Measurements from ENCODE around the gene EXOSC3. TPM values are rescaled to one million over a fixed set of nuclear protein-coding genes. Genes with fewer than 3 reads are reported as not detected.
A peak's percentile ranks its signal among the peaks of the same experiment; 100 is the strongest.
"Not testable (repeated sequence)": the region's sequence is repeated elsewhere in the genome, so short reads cannot be mapped to it uniquely, and the experiment has no call there.

The EXOSC3 gene
- total and polyA plus RNA-seq, 3 experiments from 2014 or later: 23.8 to 112 (median 107) TPM

DNA sequence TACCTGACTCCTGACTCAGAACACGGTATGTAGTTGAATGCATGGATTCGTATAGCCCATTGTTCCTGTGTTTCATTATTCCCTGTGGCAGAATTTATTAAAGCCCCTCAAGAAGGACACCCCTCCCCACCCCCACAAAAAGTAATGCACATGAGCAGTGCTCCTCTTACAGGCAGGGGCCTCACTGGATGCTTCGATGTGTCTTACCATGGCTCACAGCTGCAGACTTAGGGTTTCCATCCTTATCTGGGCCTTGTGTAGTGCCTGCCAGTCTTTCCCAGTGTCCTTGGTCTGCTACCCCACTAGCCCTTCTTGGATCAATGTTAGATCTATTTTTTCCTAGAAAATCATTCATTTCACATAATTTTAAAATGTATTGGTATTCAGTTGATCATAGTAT, 14.9 kb downstream of the EXOSC3 start:
- H3K9me3 ChIP-seq (ENCODE audit: low read length): no peaks in the 10 kb centered on the region
- no peaks in the 10 kb centered on the region for H3K27me3 ChIP-seq (ENCODE audit: insufficient read depth, low read length, poor library complexity, severe bottlenecking)
- Mint-ChIP-seq H3K36me3 (peaks cover 0 to 67% (median 7%) of the 10 kb centered on the region in 3 donors), H3K4me1 (peaks cover 4 to 10% (median 8%) of the 10 kb centered on the region in 3 donors), H3K9me3 (no peaks in the 10 kb centered on the region), H3K4me3 (no peak overlapping the region), H3K27ac (peak overlapping the region in 5 of 8 donors; percentile 4 to 79 (median 32)), H3K27me3 (no peaks in the 10 kb centered on the region)
- ChIA-PET CTCF (no interaction called here), POLR2A (interaction anchor here (1.0 kb wide), 1 partner anchor 15 kb away, joined by 3 read pairs; the partner anchor contains the start of gene EXOSC3)
- no peak for DNase-seq
- no peaks in the 10 kb centered on the region for H3K36me3 ChIP-seq (ENCODE audit: insufficient read depth, low read length)
- no peak overlapping the region for H3K4me3 ChIP-seq (ENCODE audit: low read length)
- no peaks in the 10 kb centered on the region for H3K4me1 ChIP-seq (ENCODE audit: insufficient read depth, low read length)
- H3K27ac ChIP-seq (ENCODE audit: low read depth, low read length): no peak overlapping the region

DNA sequence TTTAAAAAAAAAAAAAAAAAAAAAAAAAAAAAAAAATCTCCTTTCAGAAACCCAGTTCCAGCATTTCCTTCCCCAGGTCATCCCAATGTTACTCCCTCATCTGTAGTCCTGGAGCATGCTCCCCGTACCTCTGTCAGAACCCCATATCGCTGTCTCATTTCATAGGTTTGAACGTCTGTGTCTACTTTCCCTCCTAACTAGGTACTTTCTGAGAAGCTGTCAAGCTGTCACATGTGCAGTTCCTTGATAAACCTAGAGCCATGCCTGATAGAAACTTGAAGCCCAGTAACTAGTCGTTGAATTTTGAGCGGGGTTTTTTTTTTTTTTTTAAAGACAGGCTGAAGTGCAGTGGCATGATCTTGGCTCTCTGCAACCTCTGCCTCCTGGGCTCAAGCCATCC, 15.6 kb downstream of the EXOSC3 start:
- Mint-ChIP-seq H3K36me3 (peaks cover 4 to 66% (median 9%) of the 10 kb centered on the region in 3 donors), H3K4me3 (no peak overlapping the region), H3K9me3 (no peaks in the 10 kb centered on the region), H3K4me1 (peaks cover 4 to 10% (median 5%) of the 10 kb centered on the region in 3 donors), H3K27me3 (no peaks in the 10 kb centered on the region), H3K27ac (peak overlapping the region in 3 of 8 donors; percentile 5 to 76 (median 39))
- Histone ChIP-seq H3K27ac (ENCODE audit: low read depth, low read length) (no peak overlapping the region), H3K9me3 (ENCODE audit: low read length) (no peaks in the 10 kb centered on the region), H3K36me3 (ENCODE audit: insufficient read depth, low read length) (no peaks in the 10 kb centered on the region), H3K4me3 (ENCODE audit: low read length) (no peak overlapping the region), H3K4me1 (ENCODE audit: insufficient read depth, low read length) (no peaks in the 10 kb centered on the region), H3K27me3 (ENCODE audit: insufficient read depth, low read length, poor library complexity, severe bottlenecking) (no peaks in the 10 kb centered on the region)
- no peak for DNase-seq
- CTCF ChIA-PET: interaction anchor here (0.7 kb wide), 1 partner anchor 15 kb away, joined by 4 read pairs; no protein-coding TSS in a partner anchor
- POLR2A ChIA-PET: interaction anchor here (1.0 kb wide), 1 partner anchor 16 kb away, joined by 3 read pairs; the partner anchor contains the start of gene EXOSC3

- H3K9me3 Mint-ChIP-seq; H3K27ac ChIP-seq (ENCODE audit: low read depth, low read length); H3K36me3 ChIP-seq (ENCODE audit: insufficient read depth, low read length); POLR2A ChIA-PET; H3K9me3 ChIP-seq (ENCODE audit: low read length); H3K4me1 ChIP-seq (ENCODE audit: insufficient read depth, low read length); H3K27ac Mint-ChIP-seq; CTCF ChIA-PET; H3K4me3 ChIP-seq (ENCODE audit: low read length); H3K27me3 ChIP-seq (ENCODE audit: insufficient read depth, low read length, poor library complexity, severe bottlenecking); DNase-seq; H3K27me3 Mint-ChIP-seq; H3K4me3 Mint-ChIP-seq: not testable (repeated sequence)
- peaks cover 4 to 67% (median 10%) of the 10 kb centered on the region in 3 donors for H3K36me3 Mint-ChIP-seq
- peaks cover 4 to 18% (median 10%) of the 10 kb centered on the region in 3 donors for H3K4me1 Mint-ChIP-seq
Observed at GRCh38 chr9:37765263-37765662, 19.6 kb downstream of the EXOSC3 start.

GRCh38 chr9:37761511-37761910, 23.4 kb downstream of the EXOSC3 start:
- H3K27ac ChIP-seq (ENCODE audit: low read depth, low read length): no peak overlapping the region
- H3K27me3 ChIP-seq (ENCODE audit: insufficient read depth, low read length, poor library complexity, severe bottlenecking): no peaks in the 10 kb centered on the region
- H3K36me3 ChIP-seq (ENCODE audit: insufficient read depth, low read length): no peaks in the 10 kb centered on the region
- no peak overlapping the region for H3K4me3 ChIP-seq (ENCODE audit: low read length)
- H3K4me1 ChIP-seq (ENCODE audit: insufficient read depth, low read length): no peaks in the 10 kb centered on the region
- no peaks in the 10 kb centered on the region for H3K27me3 Mint-ChIP-seq
- H3K4me1 Mint-ChIP-seq: peaks cover 6 to 20% (median 12%) of the 10 kb centered on the region in 3 donors
- no peak for DNase-seq
- H3K9me3 Mint-ChIP-seq: no peaks in the 10 kb centered on the region
- CTCF ChIA-PET: no interaction called here
- no peaks in the 10 kb centered on the region for H3K9me3 ChIP-seq (ENCODE audit: low read length)
- H3K36me3 Mint-ChIP-seq: peaks cover 4 to 50% (median 9%) of the 10 kb centered on the region in 3 donors
- POLR2A ChIA-PET: no interaction called here
- peak overlapping the region in 2 of 8 donors; percentile 9 to 65 for H3K27ac Mint-ChIP-seq
- H3K4me3 Mint-ChIP-seq: no peak overlapping the region

DNA sequence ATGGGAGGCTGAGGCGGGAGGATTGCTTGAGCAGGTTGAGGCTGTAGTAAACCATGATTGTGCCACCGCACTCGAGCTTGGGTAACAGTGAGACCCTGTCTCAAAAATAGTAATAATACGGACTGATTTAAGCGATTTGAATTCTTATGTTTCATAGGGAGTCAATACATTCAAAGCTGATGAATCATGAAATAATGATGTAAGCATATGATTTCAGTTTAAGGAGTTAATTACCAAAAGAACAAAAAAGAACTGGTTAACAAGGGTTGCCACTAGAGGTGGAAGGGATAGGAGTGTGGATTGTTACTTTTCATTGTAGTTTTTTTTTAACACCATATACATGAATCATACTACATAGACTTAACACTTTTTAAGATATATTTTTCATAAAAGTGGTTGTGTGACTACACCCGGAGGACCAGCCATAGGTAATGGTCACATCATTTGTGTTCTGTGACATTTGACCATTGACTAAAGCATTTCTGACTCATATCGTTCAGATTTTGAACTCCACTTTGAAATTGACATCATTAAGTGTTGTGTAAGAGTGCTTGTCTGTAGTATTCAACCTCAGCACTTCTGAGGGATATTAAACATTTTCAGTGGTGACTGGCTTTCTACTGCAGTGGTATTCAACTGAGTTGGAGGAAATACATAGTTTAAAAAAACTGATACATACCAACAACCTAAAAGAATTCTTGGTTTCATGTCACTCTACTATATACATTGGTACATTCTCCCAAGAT, 24.3 kb downstream of the EXOSC3 start:
- H3K27ac Mint-ChIP-seq: peak overlapping the region in 1 of 8 donors; percentile 15
- Histone ChIP-seq H3K27ac (ENCODE audit: low read depth, low read length) (no peak overlapping the region), H3K27me3 (ENCODE audit: insufficient read depth, low read length, poor library complexity, severe bottlenecking) (no peaks in the 10 kb centered on the region), H3K36me3 (ENCODE audit: insufficient read depth, low read length) (no peaks in the 10 kb centered on the region), H3K4me3 (ENCODE audit: low read length) (no peak overlapping the region), H3K9me3 (ENCODE audit: low read length) (no peaks in the 10 kb centered on the region), H3K4me1 (ENCODE audit: insufficient read depth, low read length) (no peaks in the 10 kb centered on the region)
- no peak overlapping the region for H3K4me3 Mint-ChIP-seq
- H3K27me3 Mint-ChIP-seq: no peaks in the 10 kb centered on the region
- peaks cover 4 to 47% (median 9%) of the 10 kb centered on the region in 3 donors for H3K36me3 Mint-ChIP-seq
- H3K9me3 Mint-ChIP-seq: no peaks in the 10 kb centered on the region
- peaks cover 11 to 26% (median 20%) of the 10 kb centered on the region in 3 donors for H3K4me1 Mint-ChIP-seq
- CTCF ChIA-PET: interaction anchor here (1.4 kb wide), 1 partner anchor 13 kb away, joined by 5 read pairs; no protein-coding TSS in a partner anchor
- DNase-seq: no peak
- POLR2A ChIA-PET: no interaction called here

- peaks cover 10% of the 10 kb centered on the region for H3K4me1 ChIP-seq (ENCODE audit: insufficient read depth, low read length)
- CTCF ChIA-PET: interaction anchor here (1.4 kb wide), 1 partner anchor 13 kb away, joined by 3 read pairs; no protein-coding TSS in a partner anchor
- no peak overlapping the region for H3K27ac ChIP-seq (ENCODE audit: low read depth, low read length)
- peak overlapping the region in 1 of 8 donors; percentile 46 for H3K27ac Mint-ChIP-seq
- no peaks in the 10 kb centered on the region for H3K27me3 ChIP-seq (ENCODE audit: insufficient read depth, low read length, poor library complexity, severe bottlenecking)
- no peak overlapping the region for H3K4me3 Mint-ChIP-seq
- peaks cover 24 to 42% (median 33%) of the 10 kb centered on the region in 3 donors for H3K4me1 Mint-ChIP-seq
- no peak for DNase-seq
- H3K9me3 Mint-ChIP-seq: no peaks in the 10 kb centered on the region
- H3K27me3 Mint-ChIP-seq: no peaks in the 10 kb centered on the region
- H3K9me3 ChIP-seq (ENCODE audit: low read length): no peaks in the 10 kb centered on the region
- H3K36me3 ChIP-seq (ENCODE audit: insufficient read depth, low read length): no peaks in the 10 kb centered on the region
- H3K36me3 Mint-ChIP-seq: peaks cover 0 to 37% (median 4%) of the 10 kb centered on the region in 3 donors
- no peak overlapping the region for H3K4me3 ChIP-seq (ENCODE audit: low read length)
- POLR2A ChIA-PET: no interaction called here
Observed at GRCh38 chr9:37758747-37759146, 26.1 kb downstream of the EXOSC3 start.

GRCh38 chr9:37753489-37754190, 31.2 kb downstream of the EXOSC3 start, which contains the start of gene TRMT10B:
Gene TRMT10B (plus strand): TSS chr9:37753805. CDS start chr9:37761932, 8,127 bp downstream.
- Histone ChIP-seq H3K9me3 (ENCODE audit: low read length) (no peaks in the 10 kb centered on the region), H3K36me3 (ENCODE audit: insufficient read depth, low read length) (no peaks in the 10 kb centered on the region), H3K4me3 (ENCODE audit: low read length) (peak within 1 kb of the TSS; percentile 99), H3K27me3 (ENCODE audit: insufficient read depth, low read length, poor library complexity, severe bottlenecking) (no peaks in the 10 kb centered on the region), H3K27ac (ENCODE audit: low read depth, low read length) (peak within 1 kb of the TSS; percentile 85), H3K4me1 (ENCODE audit: insufficient read depth, low read length) (peaks cover 16% of the 10 kb centered on the region)
- POLR2A ChIA-PET: no interaction called here
- Mint-ChIP-seq H3K9me3 (no peaks in the 10 kb centered on the region), H3K27me3 (peaks cover 0 to 1% of the 10 kb centered on the region in 2 donors), H3K4me3 (peak within 1 kb of the TSS; percentile 96 to 99 (median 97)), H3K36me3 (peaks cover 0 to 14% (median 0%) of the 10 kb centered on the region in 3 donors), H3K27ac (peak within 1 kb of the TSS; percentile 89 to 99 (median 96)), H3K4me1 (peaks cover 33 to 46% (median 35%) of the 10 kb centered on the region in 3 donors)
- peak; percentile 52 to 75 (median 64) for DNase-seq
- CTCF ChIA-PET: interaction anchor here (1.6 kb wide), 1 partner anchor 10 kb away, joined by 3 read pairs; no protein-coding TSS in a partner anchor

All from CD8-positive, alpha-beta memory T cell (primary cell).